HUES6 (cell line): ENCODE measurements around the gene CLASP1.

ENCODE experiments used
- H3K27ac ChIP-seq: 2 replicates; pipeline ENCODE4 v1.7.0; 2013; ENCODE audit warnings: low read depth, mild to moderate bottlenecking, low read length, inconsistent platforms
- H3K27me3 ChIP-seq: 2 replicates; pipeline ENCODE4 v1.6.1; 2013; ENCODE audit warnings: low read length; ENCODE audit not compliant: control insufficient read depth, insufficient read depth
- H3K36me3 ChIP-seq: 2 replicates; pipeline ENCODE4 v1.6.1; 2013; ENCODE audit warnings: low read length; ENCODE audit not compliant: control insufficient read depth, insufficient read depth
- H3K4me1 ChIP-seq: 2 replicates; pipeline ENCODE4 v1.6.1; 2013; ENCODE audit warnings: low read length; ENCODE audit not compliant: control insufficient read depth, insufficient read depth
- H3K4me3 ChIP-seq: 2 replicates; pipeline ENCODE4 v1.5.1; 2013; ENCODE audit warnings: low read depth, low read length
- H3K9ac ChIP-seq: one replicate; pipeline ENCODE4 v1.6.1; 2013; ENCODE audit warnings: mild to moderate bottlenecking, low read length
- H3K9me3 ChIP-seq: 2 replicates; pipeline ENCODE4 v1.6.1; 2013; ENCODE audit warnings: low read depth, low read length; ENCODE audit not compliant: control insufficient read depth, insufficient read depth

Gene CLASP1

GRCh38 chr2:121520641-121520994 lies 128.6 kb downstream of the CLASP1 start:
- no peaks in the 10 kb centered on the region for H3K27me3 ChIP-seq
- no peak overlapping the region for H3K9ac ChIP-seq
- no peak overlapping the region for H3K4me3 ChIP-seq
- H3K4me1 ChIP-seq = peaks cover 6% of the 10 kb centered on the region; the same call in 1 of the 2 replicates
- no peak overlapping the region for H3K27ac ChIP-seq
- peaks cover 56% of the 10 kb centered on the region for H3K36me3 ChIP-seq
- H3K9me3 ChIP-seq = no peaks in the 10 kb centered on the region

- H3K36me3 ChIP-seq = peaks cover 61% of the 10 kb centered on the region
- H3K27ac ChIP-seq = no peak overlapping the region
- H3K9ac ChIP-seq = no peak overlapping the region
- H3K4me3 ChIP-seq = no peak overlapping the region
- peaks cover 2% of the 10 kb centered on the region; the same call in 1 of the 2 replicates for H3K4me1 ChIP-seq
- H3K27me3 ChIP-seq = no peaks in the 10 kb centered on the region
- H3K9me3 ChIP-seq = no peaks in the 10 kb centered on the region
Observed at GRCh38 chr2:121519732-121520640, 129.3 kb downstream of the CLASP1 start.

GRCh38 chr2:121519153-121519552 lies 130.1 kb downstream of the CLASP1 start:
- peaks cover 69% of the 10 kb centered on the region for H3K36me3 ChIP-seq
- H3K27ac ChIP-seq = no peak overlapping the region
- H3K9ac ChIP-seq = no peak overlapping the region

GRCh38 chr2:121513597-121514333 lies 135.5 kb downstream of the CLASP1 start:
- H3K9me3 ChIP-seq = no peaks in the 10 kb centered on the region
- no peak overlapping the region for H3K27ac ChIP-seq
- H3K27me3 ChIP-seq = no peaks in the 10 kb centered on the region
- H3K9ac ChIP-seq = no peak overlapping the region
- peaks cover 30% of the 10 kb centered on the region for H3K36me3 ChIP-seq
- no peak overlapping the region for H3K4me3 ChIP-seq
- peaks cover 13% of the 10 kb centered on the region for H3K4me1 ChIP-seq

More at GRCh38 chr2:121519153-121519552, 130.1 kb downstream of the CLASP1 start:
- Histone ChIP-seq H3K27me3 (no peaks in the 10 kb centered on the region), H3K9me3 (no peaks in the 10 kb centered on the region), H3K4me1 (peaks cover 4% of the 10 kb centered on the region), H3K4me3 (no peak overlapping the region)

GRCh38 chr2:121510857-121511256 lies 138.4 kb downstream of the CLASP1 start:
- Histone ChIP-seq H3K4me1 (peaks cover 13% of the 10 kb centered on the region), H3K27me3 (no peaks in the 10 kb centered on the region), H3K36me3 (peaks cover 25% of the 10 kb centered on the region), H3K4me3 (no peak overlapping the region), H3K9ac (no peak overlapping the region), H3K27ac (no peak overlapping the region), H3K9me3 (no peaks in the 10 kb centered on the region)

GRCh38 chr2:121506621-121507020 lies 142.6 kb downstream of the CLASP1 start:
- Histone ChIP-seq H3K4me3 (no peak overlapping the region), H3K36me3 (peaks cover 14% of the 10 kb centered on the region), H3K4me1 (no peaks in the 10 kb centered on the region), H3K27me3 (no peaks in the 10 kb centered on the region), H3K9ac (no peak overlapping the region), H3K27ac (no peak overlapping the region), H3K9me3 (no peaks in the 10 kb centered on the region)

GRCh38 chr2:121505986-121506586 lies 143.2 kb downstream of the CLASP1 start:
- no peaks in the 10 kb centered on the region for H3K27me3 ChIP-seq
- no peaks in the 10 kb centered on the region for H3K9me3 ChIP-seq
- no peaks in the 10 kb centered on the region for H3K4me1 ChIP-seq
- H3K4me3 ChIP-seq = no peak overlapping the region
- no peak overlapping the region for H3K9ac ChIP-seq
- no peak overlapping the region for H3K27ac ChIP-seq
- H3K36me3 ChIP-seq = peaks cover 19% of the 10 kb centered on the region

- H3K4me1 ChIP-seq = no peaks in the 10 kb centered on the region
Observed at GRCh38 chr2:121505005-121505404, 144.3 kb downstream of the CLASP1 start.

GRCh38 chr2:121504316-121504715 lies 144.9 kb downstream of the CLASP1 start:
- Histone ChIP-seq H3K27ac (no peak overlapping the region), H3K36me3 (peaks cover 27% of the 10 kb centered on the region), H3K9ac (no peak overlapping the region), H3K4me3 (no peak overlapping the region), H3K9me3 (peaks cover 11% of the 10 kb centered on the region), H3K27me3 (no peaks in the 10 kb centered on the region), H3K4me1 (no peaks in the 10 kb centered on the region)

More at GRCh38 chr2:121505005-121505404, 144.3 kb downstream of the CLASP1 start:
- Histone ChIP-seq H3K4me3 (no peak overlapping the region), H3K27me3 (no peaks in the 10 kb centered on the region), H3K27ac (no peak overlapping the region), H3K9me3 (peaks cover 7% of the 10 kb centered on the region), H3K36me3 (peaks cover 24% of the 10 kb centered on the region), H3K9ac (no peak overlapping the region)

- Histone ChIP-seq H3K27ac (no peak overlapping the region), H3K4me3 (no peak overlapping the region), H3K4me1 (no peaks in the 10 kb centered on the region), H3K9me3 (peaks cover 11% of the 10 kb centered on the region), H3K27me3 (no peaks in the 10 kb centered on the region), H3K36me3 (peaks cover 27% of the 10 kb centered on the region), H3K9ac (no peak overlapping the region)
Observed at GRCh38 chr2:121502781-121503180, 146.5 kb downstream of the CLASP1 start.

- no peak overlapping the region for H3K27ac ChIP-seq
- H3K36me3 ChIP-seq = peaks cover 27% of the 10 kb centered on the region
- H3K4me3 ChIP-seq = no peak overlapping the region
Observed at GRCh38 chr2:121502246-121502645, 147.0 kb downstream of the CLASP1 start.

More at GRCh38 chr2:121502246-121502645, 147.0 kb downstream of the CLASP1 start:
- peaks cover 11% of the 10 kb centered on the region for H3K9me3 ChIP-seq
- no peaks in the 10 kb centered on the region for H3K4me1 ChIP-seq
- H3K9ac ChIP-seq = no peak overlapping the region
- H3K27me3 ChIP-seq = no peaks in the 10 kb centered on the region
